GM18517 (cell line): ENCODE measurements around the gene SLC39A12.

Experiments used
- ATAC-seq: cut with Tn5 transposase; IDR thresholded peaks from one replicate; pipeline ENCODE4 v1.9.1; 2021; ENCODE audit warnings: mild to moderate bottlenecking, moderate library complexity; ENCODE audit not compliant: unreplicated experiment

The SLC39A12 gene

DNA sequence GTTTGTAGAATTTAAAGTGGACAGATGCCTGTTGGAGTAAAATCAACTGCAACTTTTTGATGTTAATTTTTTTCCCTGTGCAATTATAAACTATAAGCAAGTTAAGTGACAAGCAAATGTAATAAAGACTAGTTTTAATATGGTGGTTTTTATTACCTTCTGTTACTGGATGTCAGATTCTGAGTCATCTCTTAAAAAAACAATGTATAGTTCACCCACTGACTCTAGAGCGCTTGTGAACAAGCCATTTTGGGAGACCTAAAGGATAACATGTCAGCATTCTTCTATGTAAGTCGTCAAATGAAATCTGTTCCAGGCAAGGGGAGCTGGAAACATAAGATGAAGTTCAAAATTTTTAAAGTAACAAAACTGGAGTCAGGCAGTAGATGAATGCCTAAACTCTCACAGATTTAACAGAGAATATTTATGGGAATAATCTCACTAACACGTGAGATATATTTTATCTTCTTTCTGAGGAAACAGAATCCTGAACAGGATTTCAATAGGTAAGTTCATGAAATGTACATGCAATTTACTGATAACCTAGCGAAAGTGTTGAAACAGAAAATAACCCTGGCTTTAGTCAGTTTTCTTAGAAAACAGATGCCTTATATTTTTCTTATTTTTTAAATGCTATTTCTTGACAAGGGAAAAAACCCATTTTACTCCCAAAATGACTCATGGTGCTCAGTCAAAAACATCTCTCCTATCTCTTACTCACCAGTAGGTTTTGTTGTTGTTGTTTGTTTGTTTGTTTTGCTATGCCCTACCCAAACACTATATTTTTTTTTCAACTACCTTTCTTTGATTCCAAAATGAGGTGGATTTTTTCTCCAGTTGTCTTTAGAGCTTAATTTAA, 91.7 kb downstream of the SLC39A12 start:
- ATAC-seq: no peak

DNA sequence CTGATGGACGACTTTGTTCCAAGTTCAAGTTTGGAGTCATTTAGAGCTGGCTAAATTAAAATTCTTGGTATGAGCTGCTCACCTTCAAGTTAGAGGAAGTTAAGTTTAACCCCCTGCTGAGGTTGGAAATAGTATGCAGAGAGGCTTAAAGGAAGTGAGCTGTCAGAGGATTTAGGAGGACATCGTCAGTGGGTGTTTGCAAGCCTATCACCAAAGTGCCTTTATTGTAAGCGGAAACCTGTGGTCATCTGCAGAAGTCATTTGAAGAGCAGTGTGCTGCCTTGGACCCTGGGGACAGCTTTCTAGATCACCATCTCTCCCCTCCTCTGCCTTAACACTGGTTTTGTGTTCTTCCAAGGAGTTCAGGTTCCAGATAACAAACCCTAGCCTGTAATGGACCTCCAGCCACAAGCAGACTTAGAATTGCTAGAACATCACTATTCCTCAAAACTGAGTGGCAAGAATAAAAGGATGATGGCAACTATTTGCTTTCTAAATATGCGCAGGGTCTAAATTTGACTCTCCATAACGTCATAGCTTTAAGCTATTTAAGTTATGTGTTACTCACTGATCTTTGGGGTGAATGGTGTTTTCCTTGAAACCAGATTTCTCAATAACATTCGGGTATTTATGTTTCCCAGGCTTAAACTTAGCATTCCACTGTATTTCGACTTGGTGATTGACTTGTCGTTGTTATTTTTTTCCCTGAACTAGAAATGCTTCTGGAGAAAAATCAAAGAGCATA, 93.4 kb downstream of the SLC39A12 start:
- no peak for ATAC-seq

DNA sequence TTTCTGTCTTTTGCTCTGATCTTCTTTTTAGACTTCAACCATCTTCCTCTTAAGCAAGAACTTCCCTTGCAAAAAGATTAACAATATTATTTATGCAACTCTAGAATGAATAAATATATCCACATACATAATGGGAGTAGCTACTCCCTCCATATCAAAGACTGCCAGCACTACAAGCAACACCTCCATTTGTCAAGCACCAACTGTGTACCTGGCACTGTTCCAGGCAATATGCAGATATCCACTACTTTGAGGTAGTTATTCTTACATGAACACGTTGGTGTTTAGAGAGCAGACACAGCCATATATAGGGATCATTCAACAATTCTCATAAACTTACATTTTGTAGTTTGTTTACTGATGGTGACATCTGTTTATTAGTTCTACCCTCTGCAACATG, 104.9 kb downstream of the SLC39A12 start:
- no peak for ATAC-seq

DNA sequence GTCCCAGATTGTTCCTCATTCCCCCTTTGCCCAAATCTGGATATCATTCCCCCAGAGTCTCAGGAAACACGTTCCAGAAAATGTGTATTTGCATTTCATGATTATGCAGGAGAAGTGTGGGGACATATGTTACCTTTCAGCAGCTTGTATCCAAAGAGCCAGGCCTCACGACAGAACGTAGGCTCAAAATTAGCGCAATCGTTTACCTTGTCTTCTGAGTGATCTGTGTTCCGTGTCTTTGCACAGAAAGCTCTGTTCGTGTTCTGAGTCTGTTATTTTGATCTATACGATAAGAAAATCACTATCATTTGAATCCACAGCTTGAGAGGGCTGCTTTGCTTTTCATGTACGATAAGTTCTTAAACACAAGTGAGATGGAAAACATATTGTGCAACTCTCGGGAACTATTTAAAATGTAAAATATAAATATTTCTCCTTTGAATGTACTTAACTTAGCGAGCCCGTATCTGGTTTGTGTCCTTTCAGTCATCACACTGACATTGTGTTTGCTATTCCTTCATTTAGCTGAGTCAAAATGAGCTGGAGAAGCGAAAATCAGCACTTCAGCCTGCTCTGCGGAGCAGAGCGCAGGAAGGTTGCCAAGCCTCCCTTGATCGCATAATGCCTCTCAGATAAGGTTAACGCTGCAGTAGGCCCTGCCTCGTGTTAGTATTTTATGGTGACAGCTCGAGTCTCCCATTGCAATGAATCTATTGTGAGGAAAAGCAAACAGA, 108.3 kb downstream of the SLC39A12 start:
- ATAC-seq: no peak

DNA sequence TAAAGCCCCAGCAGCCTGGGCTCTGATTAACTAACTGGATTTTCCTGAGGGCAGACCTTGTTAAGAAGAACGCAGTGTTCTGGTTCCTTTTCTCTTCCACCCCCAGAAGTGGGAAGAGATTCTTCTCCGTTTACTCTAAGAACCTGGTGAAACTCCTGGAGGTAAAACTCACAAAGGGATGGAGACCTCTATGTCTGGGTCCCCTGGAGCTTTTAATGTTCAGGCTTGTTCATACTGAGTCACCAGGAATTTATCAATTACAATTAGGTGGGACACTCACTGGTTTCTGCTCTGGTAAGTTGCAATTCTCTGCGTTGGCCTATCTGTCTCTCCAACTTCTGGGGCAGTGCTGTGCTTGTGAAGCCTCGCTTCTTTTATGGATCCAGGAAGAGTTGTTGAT, 115.2 kb downstream of the SLC39A12 start:
- ATAC-seq: no peak

DNA sequence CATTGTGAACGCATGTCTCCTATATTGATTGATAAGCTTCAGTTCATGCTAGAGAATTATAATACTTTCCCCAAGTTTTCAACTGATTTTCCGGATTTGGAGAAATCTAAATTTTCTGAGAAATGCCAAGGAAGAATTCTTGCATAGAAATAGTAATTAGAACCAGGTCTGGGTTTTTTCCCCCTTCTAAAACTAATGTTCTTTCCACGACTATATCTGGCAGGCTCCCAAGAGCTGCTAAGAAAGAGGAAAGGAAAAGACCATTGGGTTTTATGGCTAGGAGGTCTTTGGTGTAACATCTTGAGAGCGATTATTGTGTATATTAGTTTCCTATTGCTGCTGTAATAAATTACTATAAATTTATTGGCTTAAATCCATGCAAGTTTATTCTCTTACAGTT, 116.7 kb downstream of the SLC39A12 start:
- ATAC-seq: no peak

DNA sequence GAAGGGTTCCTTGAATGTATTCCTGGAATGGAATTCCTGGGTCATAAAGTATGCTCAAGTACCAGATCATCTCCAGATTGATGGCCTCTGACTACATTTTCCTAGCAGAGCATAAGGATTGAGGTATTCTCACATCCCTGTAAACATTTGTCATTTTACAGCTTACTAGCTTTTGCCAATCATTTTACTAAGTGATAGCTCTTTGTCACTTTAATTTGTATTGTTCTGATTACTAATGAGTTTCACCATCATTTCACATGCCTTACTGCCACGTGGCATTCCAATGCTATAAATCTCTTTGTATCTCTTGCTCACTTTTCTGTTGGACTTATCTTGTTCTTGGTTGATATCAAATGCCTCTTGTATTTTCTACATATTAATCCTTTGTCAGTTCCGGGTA, 119.9 kb downstream of the SLC39A12 start:
- ATAC-seq: no peak

DNA sequence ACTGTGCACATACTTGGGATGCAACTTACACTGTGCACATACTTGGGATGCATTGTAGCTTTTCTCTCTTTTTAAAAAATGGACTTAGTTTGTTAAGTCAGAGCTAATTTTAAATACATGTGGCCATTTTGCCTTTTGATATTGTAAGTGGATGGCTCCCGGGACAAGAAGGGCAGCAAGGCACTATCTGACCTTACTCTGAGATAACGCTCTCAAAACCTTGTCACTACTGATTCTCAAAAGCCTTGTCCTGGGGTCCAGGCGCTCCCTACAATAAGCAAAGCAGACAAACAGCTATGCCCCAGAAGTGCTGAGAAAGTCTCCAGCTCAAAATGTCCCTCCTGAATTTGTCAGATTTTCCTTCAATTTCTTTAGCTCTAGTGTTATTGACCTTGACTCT, 121.6 kb downstream of the SLC39A12 start:
- ATAC-seq: no peak

DNA sequence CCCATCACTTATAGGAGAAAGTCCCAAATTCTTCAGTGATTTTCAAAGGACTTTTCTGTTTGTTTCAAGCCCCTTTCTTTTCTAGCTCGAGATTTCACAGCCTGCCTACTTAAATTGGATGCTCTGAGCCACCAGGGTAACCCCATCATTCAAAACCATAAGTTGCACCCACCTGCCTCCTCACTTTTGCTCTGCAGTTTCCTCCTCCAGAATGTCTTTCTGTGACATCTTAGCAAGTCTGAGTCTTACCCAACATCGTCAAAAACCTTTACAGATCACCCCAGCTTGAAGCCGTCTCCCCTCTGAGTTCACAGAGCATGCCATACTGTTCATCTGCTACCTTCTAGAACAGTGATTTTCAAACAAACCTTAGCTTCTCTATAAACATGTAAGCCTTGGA, 124.2 kb downstream of the SLC39A12 start:
- ATAC-seq: no peak

DNA sequence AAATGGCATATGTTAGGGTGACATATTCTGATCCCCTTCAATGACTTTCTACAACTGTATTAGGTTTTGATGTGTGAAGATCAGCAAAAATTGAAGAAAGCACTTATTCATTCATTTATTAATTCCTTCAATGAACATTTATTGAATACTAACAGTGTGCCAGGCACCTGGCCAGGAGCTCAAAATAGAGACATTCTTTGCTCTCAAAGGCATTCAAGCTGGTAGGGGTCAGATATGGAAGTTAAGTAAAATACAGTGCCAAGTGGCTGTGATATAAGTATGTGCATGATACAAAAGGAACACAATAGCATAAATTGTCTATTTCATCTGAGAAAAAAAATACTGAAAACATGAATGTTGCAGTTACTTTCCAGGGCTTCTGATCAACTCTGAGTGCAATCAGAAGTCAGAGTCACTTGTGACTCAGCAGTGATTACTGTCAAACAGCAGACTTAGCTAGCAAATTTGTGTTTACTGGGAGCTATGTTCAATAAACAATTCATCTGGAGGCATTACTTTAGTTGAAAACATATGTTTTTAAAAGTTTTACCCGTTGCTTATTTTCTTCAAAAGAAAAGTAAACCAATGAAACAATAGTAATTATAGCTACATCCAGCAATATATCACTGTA, 128.1 kb downstream of the SLC39A12 start:
- no peak for ATAC-seq

DNA sequence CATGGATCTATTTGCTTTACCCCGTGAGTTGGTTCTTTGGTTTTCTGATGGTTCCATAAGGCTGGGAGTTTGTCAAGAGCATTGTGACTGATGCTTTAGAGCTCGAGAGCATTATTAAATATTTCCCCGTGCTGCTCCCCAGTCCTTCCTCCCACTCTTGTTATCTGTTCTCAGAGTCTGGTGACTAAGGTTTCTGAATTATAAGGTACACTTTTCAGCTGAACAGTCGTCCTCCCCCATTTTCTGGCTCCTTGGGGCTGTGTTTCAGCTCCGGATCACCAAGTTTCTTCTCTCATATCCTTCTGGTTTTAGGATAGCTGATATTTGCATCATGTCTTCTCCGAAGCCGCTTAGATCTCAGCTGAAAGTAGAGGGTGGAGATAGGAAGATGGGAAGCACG, 130.7 kb downstream of the SLC39A12 start:
- no peak for ATAC-seq

DNA sequence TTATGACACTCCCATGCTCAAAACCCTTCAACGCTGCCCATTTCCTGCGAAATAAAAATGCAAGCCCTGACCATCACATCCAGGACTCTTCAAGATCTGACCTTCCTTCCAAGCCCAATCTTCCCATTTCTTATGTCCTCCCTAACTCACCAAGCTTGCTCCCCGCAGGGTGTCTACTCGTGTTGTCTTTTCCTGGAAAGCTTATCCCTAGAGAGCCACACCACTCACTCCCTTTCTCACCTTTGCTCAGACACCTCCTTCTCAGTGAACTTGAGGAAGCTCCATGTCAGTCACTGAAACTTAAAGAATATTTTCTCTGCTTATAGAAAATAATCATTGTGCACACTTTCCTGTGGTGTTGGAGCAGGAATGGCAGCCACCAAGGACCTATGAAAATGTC, 134.1 kb downstream of the SLC39A12 start:
- ATAC-seq: no peak

DNA sequence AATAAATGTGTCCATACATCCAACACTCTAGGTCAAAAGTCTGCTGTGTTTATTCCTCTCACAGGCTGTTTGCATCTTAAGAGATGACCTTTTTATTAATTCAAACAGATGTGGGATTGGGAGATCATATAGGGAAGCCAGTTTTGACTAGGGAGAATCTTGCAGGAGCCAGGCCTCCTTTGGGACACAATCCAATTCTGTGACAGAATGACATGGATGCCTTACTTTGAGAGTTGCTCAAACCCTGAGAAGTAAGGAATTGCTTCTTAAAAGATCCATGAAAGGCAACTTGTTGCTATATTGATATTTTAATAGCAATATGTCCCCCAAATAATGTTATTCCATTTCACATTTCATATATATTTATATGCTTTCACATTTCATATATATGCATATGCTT, 135.0 kb downstream of the SLC39A12 start:
- ATAC-seq: no peak

DNA sequence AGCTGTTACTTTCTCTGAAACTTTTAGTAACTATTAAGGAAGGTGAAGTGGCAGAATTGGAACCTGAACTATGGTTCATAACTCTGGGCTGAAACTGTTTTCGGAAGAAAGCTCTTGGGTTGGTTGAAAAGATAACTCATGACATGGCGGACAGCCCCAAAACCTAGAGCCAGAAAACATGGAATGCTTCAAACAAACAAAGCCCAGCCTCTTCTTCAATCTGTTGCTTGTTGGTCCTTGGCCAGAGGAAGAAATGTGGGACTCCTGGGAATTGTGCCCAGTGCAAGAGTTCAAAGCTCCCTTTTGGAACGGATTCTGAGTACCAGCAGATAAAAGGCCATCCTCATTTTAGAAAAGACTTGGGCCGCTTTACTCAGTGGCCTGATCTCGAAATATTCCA, 135.6 kb downstream of the SLC39A12 start:
- no peak for ATAC-seq
